ENCODE results near the gene NMRK1.

NMRK1 gene

DNA sequence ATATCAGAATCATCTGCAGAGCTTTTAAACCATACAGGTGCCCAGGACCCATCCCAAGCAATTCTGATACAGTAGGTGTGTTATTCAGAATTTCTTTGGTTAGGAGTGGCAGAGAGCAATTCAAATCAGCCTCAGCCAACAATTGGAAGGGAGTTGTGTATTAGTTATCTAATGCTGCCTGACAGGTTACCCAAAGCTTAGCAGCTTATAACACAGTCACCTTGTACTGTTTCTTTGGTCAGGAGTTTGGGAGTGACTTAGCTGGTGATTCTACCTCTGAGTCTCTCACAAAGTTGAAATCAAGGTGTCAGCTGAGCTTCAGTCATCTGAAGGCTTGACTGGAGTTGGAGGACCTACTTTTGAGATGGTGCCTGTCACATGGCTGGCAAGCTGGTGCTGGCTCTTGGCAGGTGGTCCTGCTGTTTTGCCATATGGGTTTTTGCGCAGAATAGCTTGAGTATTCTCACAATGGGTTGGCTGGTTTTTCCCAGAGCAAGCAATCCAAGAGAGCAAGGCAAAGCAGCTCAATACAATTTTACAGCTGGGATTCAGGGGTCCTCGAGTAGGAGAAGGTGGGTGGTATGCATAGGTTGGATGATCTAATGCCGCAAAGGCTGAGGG lies 41.1 kb downstream of the NMRK1 start:
- TF ChIP-seq, protein P1, sequence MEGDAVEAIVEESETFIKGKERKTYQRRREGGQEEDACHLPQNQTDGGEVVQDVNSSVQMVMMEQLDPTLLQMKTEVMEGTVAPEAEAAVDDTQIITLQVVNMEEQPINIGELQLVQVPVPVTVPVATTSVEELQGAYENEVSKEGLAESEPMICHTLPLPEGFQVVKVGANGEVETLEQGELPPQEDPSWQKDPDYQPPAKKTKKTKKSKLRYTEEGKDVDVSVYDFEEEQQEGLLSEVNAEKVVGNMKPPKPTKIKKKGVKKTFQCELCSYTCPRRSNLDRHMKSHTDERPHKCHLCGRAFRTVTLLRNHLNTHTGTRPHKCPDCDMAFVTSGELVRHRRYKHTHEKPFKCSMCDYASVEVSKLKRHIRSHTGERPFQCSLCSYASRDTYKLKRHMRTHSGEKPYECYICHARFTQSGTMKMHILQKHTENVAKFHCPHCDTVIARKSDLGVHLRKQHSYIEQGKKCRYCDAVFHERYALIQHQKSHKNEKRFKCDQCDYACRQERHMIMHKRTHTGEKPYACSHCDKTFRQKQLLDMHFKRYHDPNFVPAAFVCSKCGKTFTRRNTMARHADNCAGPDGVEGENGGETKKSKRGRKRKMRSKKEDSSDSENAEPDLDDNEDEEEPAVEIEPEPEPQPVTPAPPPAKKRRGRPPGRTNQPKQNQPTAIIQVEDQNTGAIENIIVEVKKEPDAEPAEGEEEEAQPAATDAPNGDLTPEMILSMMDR (IDR thresholded peaks at IDR 0.05; ENCODE audit: low read depth, low read length, missing control alignments) = no peak
- DNase-seq (ENCODE audit: low read depth) = no peak
- no peak overlapping the region for H3K4me3 ChIP-seq (ENCODE audit: low read depth, low read length)

- H3K4me3 ChIP-seq (ENCODE audit: low read depth, low read length) = no peak overlapping the region
- TF ChIP-seq, protein P1 (IDR thresholded peaks at IDR 0.05; ENCODE audit: low read depth, low read length, missing control alignments) = no peak
- DNase-seq (ENCODE audit: low read depth) = no peak
Measured at GRCh38 chr9:75041041-75041440, 46.9 kb downstream of the NMRK1 start.

GRCh38 chr9:75039801-75040200 lies 48.2 kb downstream of the NMRK1 start:
- no peak overlapping the region for H3K4me3 ChIP-seq (ENCODE audit: low read depth, low read length)
- TF ChIP-seq, protein P1 (IDR thresholded peaks at IDR 0.05; ENCODE audit: low read depth, low read length, missing control alignments) = no peak
- DNase-seq (ENCODE audit: low read depth) = no peak

GRCh38 chr9:75039009-75039408 lies 48.9 kb downstream of the NMRK1 start:
- DNase-seq (ENCODE audit: low read depth) = no peak
- H3K4me3 ChIP-seq (ENCODE audit: low read depth, low read length) = no peak overlapping the region
- TF ChIP-seq, protein P1 (IDR thresholded peaks at IDR 0.05; ENCODE audit: low read depth, low read length, missing control alignments) = no peak

DNA sequence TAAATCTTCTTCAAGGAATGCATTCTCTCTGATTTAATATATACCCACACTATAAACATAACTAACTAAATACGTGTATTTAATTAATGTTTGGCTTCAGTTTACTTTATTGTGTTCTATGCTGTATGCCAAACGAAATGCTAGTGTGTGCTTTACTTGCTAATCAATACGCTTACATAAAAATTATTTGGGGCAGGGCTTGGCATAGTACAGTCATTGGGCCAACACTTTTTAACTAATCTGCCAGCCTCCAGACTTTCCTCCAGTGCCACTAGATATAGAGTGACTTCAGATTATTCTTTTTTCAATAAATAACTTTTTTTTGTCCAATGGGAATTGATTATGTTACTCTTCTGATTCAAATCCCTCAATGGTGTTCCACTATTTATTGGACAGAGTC lies 51.2 kb downstream of the NMRK1 start:
- DNase-seq (ENCODE audit: low read depth) = no peak
- no peak overlapping the region for H3K4me3 ChIP-seq (ENCODE audit: low read depth, low read length)
- TF ChIP-seq, protein P1 (IDR thresholded peaks at IDR 0.05; ENCODE audit: low read depth, low read length, missing control alignments) = no peak

DNA sequence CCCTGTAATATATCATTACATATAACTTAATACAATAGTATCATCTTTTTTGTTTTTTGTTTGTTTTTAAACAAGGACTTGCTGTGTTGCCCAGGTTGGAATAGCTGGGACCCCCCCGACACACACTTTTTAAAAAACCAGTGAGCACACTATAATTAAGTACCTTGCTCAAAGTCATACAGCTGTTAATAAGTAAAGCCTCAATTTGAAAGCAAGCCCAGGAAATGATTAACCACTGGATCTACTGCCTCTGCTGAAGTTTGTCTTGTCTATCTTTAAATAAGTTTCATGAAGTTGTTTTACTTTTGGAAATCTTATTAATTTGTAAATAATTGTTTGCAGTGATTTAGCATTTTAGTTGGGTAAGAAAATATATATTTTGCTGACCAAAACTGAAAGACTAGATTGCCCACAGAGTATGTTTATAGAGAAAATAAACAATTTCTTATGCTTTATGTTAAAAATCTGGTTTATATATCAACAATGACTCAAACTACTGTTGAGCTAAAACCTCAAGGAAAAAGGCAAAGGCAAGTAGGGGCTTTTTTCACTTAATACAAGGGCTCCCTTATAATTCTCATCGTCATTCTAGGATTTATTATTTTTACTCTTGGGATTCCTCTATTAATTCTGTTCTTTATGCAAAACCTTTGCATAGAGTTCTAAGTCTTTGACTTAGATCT lies 54.0 kb downstream of the NMRK1 start:
- DNase-seq (ENCODE audit: low read depth) = no peak
- TF ChIP-seq, protein P1 (IDR thresholded peaks at IDR 0.05; ENCODE audit: low read depth, low read length, missing control alignments) = no peak
- H3K4me3 ChIP-seq (ENCODE audit: low read depth, low read length) = no peak overlapping the region
